Suppressor macrophage treated with lipopolysaccharide for 1 hour (primary cell): Measurements from ENCODE around the gene PASK.
"Not testable (repeated sequence)": the region's sequence is repeated elsewhere in the genome, so short reads cannot be mapped to it uniquely, and the experiment has no call there.

ENCODE experiments used
- DNase-seq, 3 donors: peaks; one replicate each; pipeline ENCODE4 v3.0.0-alpha.2; 2020 to 2022

The PASK gene

GRCh38 chr2:241102239-241102803 lies 47.0 kb downstream of the PASK start, which contains the start of gene MTERF4:
TSS of gene MTERF4 (minus strand) at chr2:241102287. CDS start at chr2:241102273, 14 bp downstream.
- DNase-seq: peak; percentile 85 to 93 (median 88)

GRCh38 chr2:241099246-241099645 lies 50.0 kb downstream of the PASK start:
- DNase-seq: no peak

- no peak for DNase-seq
Observed at GRCh38 chr2:241096979-241097378, 52.3 kb downstream of the PASK start.

- DNase-seq: no peak
Observed at GRCh38 chr2:241095594-241096290, 53.5 kb downstream of the PASK start.

GRCh38 chr2:241094924-241095420 lies 54.3 kb downstream of the PASK start:
- no peak for DNase-seq

GRCh38 chr2:241094172-241094571 lies 55.1 kb downstream of the PASK start:
- DNase-seq: no peak

GRCh38 chr2:241093133-241093781 lies 56.0 kb downstream of the PASK start:
- DNase-seq: not testable (repeated sequence)

- no peak for DNase-seq
Observed at GRCh38 chr2:241092677-241093076, 56.6 kb downstream of the PASK start.

GRCh38 chr2:241091734-241092445 lies 57.4 kb downstream of the PASK start:
- no peak for DNase-seq

GRCh38 chr2:241091201-241091600 lies 58.1 kb downstream of the PASK start:
- no peak for DNase-seq

- DNase-seq: no peak
Observed at GRCh38 chr2:241088791-241089732, 60.2 kb downstream of the PASK start.

- no peak for DNase-seq
Observed at GRCh38 chr2:241088376-241088775, 60.9 kb downstream of the PASK start.

- DNase-seq: no peak
Observed at GRCh38 chr2:241087420-241088268, 61.6 kb downstream of the PASK start.

GRCh38 chr2:241084856-241085444 lies 64.3 kb downstream of the PASK start:
- no peak for DNase-seq

GRCh38 chr2:241083091-241083415 lies 66.2 kb downstream of the PASK start:
- no peak for DNase-seq

GRCh38 chr2:241082341-241083090 lies 66.8 kb downstream of the PASK start:
- DNase-seq: no peak

- no peak for DNase-seq
Observed at GRCh38 chr2:241081643-241082340, 67.5 kb downstream of the PASK start.

GRCh38 chr2:241081190-241081642 lies 68.1 kb downstream of the PASK start:
- no peak for DNase-seq
